Measurements from ENCODE around the gene FCRLB. TPM values are rescaled to one million over a fixed set of nuclear protein-coding genes. Genes with fewer than 3 reads are reported as not detected.

FCRLB gene
- total and polyA plus RNA-seq, 9 of the 15 experiments (the other 6 are each of a cell fraction or from before 2014, with no cell fraction given) = 0.20 to 4.6 (median 1.3) TPM

GRCh38 chr1:161727256-161727924 lies 6.0 kb downstream of the FCRLB start (continued):
- TF ChIP-seq TSC22D4 (tag; IDR thresholded peaks at IDR 0.05) (no peak), DIDO1 (tag; IDR thresholded peaks at IDR 0.05; ENCODE audit: low read depth) (no peak), MAFG (tag; conservative IDR thresholded peaks at IDR 0.05) (no peak)

- TF ChIP-seq MLLT1 (IDR thresholded peaks at IDR 0.05) (peak in 1 of 2 experiments; percentile 30; a peak in 1 of 4 replicates), HNRNPK (IDR thresholded peaks at IDR 0.05; ENCODE audit: low read depth, low read length, poor library complexity, severe bottlenecking) (no peak), ATF3 (IDR thresholded peaks at IDR 0.05) (0 out of 2 replicates have a peak, but pooled peaks have one; percentile 20), ATF3 (CRISPR knock-in tag; conservative IDR thresholded peaks at IDR 0.05) (no peak), CEBPG (CRISPR knock-in tag; IDR thresholded peaks at IDR 0.05) (no peak), CEBPG (tag; conservative IDR thresholded peaks at IDR 0.05 in 1 of 2, IDR thresholded peaks at IDR 0.05 in 1 of 2) (0 out of 4 replicates have a peak, but pooled peaks of 1 of the 2 experiments have one; percentile 39), CEBPB (tag; IDR thresholded peaks at IDR 0.05) (peak; percentile 70)
- Histone ChIP-seq H3K4me3 (no peak overlapping the region), H3K9me1 (ENCODE audit: control insufficient read depth, insufficient read depth, low read length) (no peaks in the 10 kb centered on the region), H3K9ac (ENCODE audit: insufficient read depth in 1 of 2, low read depth in 2 of 2, low read length in 2 of 2) (no peak overlapping the region), H3K4me2 (ENCODE audit: insufficient read depth, low read length) (peak overlapping the region; percentile 80; the same call in 1 of the 2 replicates), H3K27ac (ENCODE audit: extremely low read depth, low read depth, low read length) (no peak overlapping the region), H3K9me3 (replicated peaks; ENCODE audit: control insufficient read depth, insufficient read depth, low read depth, low read length) (no peaks in the 10 kb centered on the region), H4K20me1 (replicated peaks; ENCODE audit: control insufficient read depth, insufficient read depth, low read length) (no peaks in the 10 kb centered on the region), H3K79me2 (ENCODE audit: control insufficient read depth, insufficient read depth, low read length) (peaks cover 24% of the 10 kb centered on the region), H3K27me3 (ENCODE audit: control insufficient read depth in 2 of 2, insufficient read depth in 2 of 2, low read length in 2 of 2) (no peaks in the 10 kb centered on the region), H3K4me1 (replicated peaks in 1 of 2; ENCODE audit: control insufficient read depth in 2 of 2, insufficient read depth in 2 of 2, low read length in 2 of 2) (peaks cover 23 to 51% of the 10 kb centered on the region in 2 experiments), H3K36me3 (ENCODE audit: control insufficient read depth, insufficient read depth, low read length) (no peaks in the 10 kb centered on the region), H2AFZ (ENCODE audit: low read depth, low read length) (no peak overlapping the region)
- in situ Hi-C loops (cut with MboI) (no loop called here), intact Hi-C loops (cut with micrococcal nuclease) (no loop called here)
- DNase-seq (ENCODE audit: extremely low read depth in 1 of 4, low spot score in 3 of 4) (no peak), ATAC-seq (no peak), FAIRE-seq (no peak)
- no TSS peak for BruUV-seq (replicated peaks)
- ChIA-PET CTCF (ENCODE audit: low intra/inter-chr PET ratio) (no interaction called here), POLR2A (no interaction called here)
- 63% methylated on average over 4 of the region's 7 CpGs for WGBS (ENCODE audit: insufficient coverage, low coverage, missing lambda C conversion rate)
Measured at GRCh38 chr1:161728376-161729226, 7.3 kb downstream of the FCRLB start.

All from K562 (cell line).